Hepatocyte (in vitro differentiated cells): ENCODE measurements around the gene ASPSCR1. TPM values are rescaled to one million over a fixed set of nuclear protein-coding genes. Genes with fewer than 3 reads are reported as not detected.

Experiments used
- DNase-seq: peaks from one replicate; pipeline ENCODE4 v3.0.0-alpha.2; 2016; ENCODE audit warnings: low spot score
- H2AFZ ChIP-seq: fragments of 200-600 bp; sonication (generic); 2 replicates; pipeline ENCODE4 v1.6.0; 2016; ENCODE audit warnings: antibody characterized with exemption, mild to moderate bottlenecking
- H3K27ac ChIP-seq: fragments of 200-600 bp; sonication (generic); 2 replicates; pipeline ENCODE4 v1.5.1; 2016; ENCODE audit warnings: mild to moderate bottlenecking
- H3K27me3 ChIP-seq: fragments of 200-600 bp; sonication (generic); 2 replicates; pipeline ENCODE4 v1.6.1; 2016
- H3K36me3 ChIP-seq: fragments of 200-600 bp; sonication (generic); replicated peaks from 2 replicates; pipeline ENCODE4 v1.5.1; 2016; ENCODE audit warnings: low read depth; ENCODE audit not compliant: insufficient read depth
- H3K4me1 ChIP-seq: fragments of 200-600 bp; sonication (generic); 2 replicates; pipeline ENCODE4 v1.5.1; 2016; ENCODE audit warnings: mild to moderate bottlenecking, moderate library complexity; ENCODE audit not compliant: insufficient read depth
- H3K4me2 ChIP-seq: fragments of 200-600 bp; sonication (generic); 2 replicates; pipeline ENCODE4 v1.6.0; 2016
- H3K4me3 ChIP-seq: fragments of 200-600 bp; sonication (generic); 2 replicates; pipeline ENCODE4 v1.5.1; 2016; ENCODE audit warnings: mild to moderate bottlenecking
- H3K79me2 ChIP-seq: fragments of 200-600 bp; sonication (generic); 2 replicates; pipeline ENCODE4 v1.6.0; 2017; ENCODE audit warnings: mild to moderate bottlenecking
- H3K9me2 ChIP-seq: fragments of 200-600 bp; sonication (generic); replicated peaks from 2 replicates; pipeline ENCODE4 v1.6.0; 2017; ENCODE audit warnings: mild to moderate bottlenecking; ENCODE audit not compliant: insufficient read depth
- H3K9me3 ChIP-seq: fragments of 200-600 bp; sonication (generic); 2 replicates; pipeline ENCODE4 v1.5.1; 2016; ENCODE audit warnings: low read depth, mild to moderate bottlenecking
- H4K20me1 ChIP-seq: fragments of 200-600 bp; sonication (generic); 2 replicates; pipeline ENCODE4 v1.6.0; 2016; ENCODE audit warnings: mild to moderate bottlenecking; ENCODE audit not compliant: insufficient read depth, poor library complexity, severe bottlenecking
- EZH2 ChIP-seq: fragments of 200-600 bp; sonication (generic); IDR thresholded peaks from 2 replicates; pipeline ENCODE4 v1.6.1; 2016; ENCODE audit warnings: antibody characterized with exemption, mild to moderate bottlenecking, borderline replicate concordance
- EZH2phosphoT487 ChIP-seq: fragments of 200-600 bp; sonication (generic); IDR thresholded peaks from one replicate; pipeline ENCODE4 v1.6.1; 2018; ENCODE audit warnings: antibody characterized with exemption, mild to moderate bottlenecking, low read depth, moderate library complexity; ENCODE audit not compliant: unreplicated experiment, severe bottlenecking
- WGBS: methylation state at CpG from one replicate; pipeline ENCODE4 v1.1.6; 2016; ENCODE audit warnings: low lambda C conversion rate; ENCODE audit errors: missing lambda C conversion rate; 5-methylcytosine and 5-hydroxymethylcytosine counted together
- polyA plus RNA-seq: library from polyadenylated mRNA; unstranded; fragments of >200 nt; fragmentation: Nextera tagmentation; extraction: Ambion mirVana; gene quantifications from 2 replicates; pipeline ENCODE4 v1.2.1, GENCODE V29; 2016
- total RNA-seq: library from RNA; depleted of rRNA; stranded (reverse); fragments of >200 nt; gene quantifications from 2 replicates; pipeline ENCODE4 v1.2.3, GENCODE V29; 2014
- TF ChIP-seq, protein P1 (sequence below): fragments of 200-600 bp; sonication (generic); IDR thresholded peaks from 2 replicates; pipeline ENCODE4 v1.5.1; 2016; ENCODE audit warnings: antibody characterized with exemption, mild to moderate bottlenecking; ENCODE audit not compliant: poor library complexity

Gene ASPSCR1
- total and polyA plus RNA-seq, 2 experiments from 2014 or later, result 28.4 to 45.9 TPM

DNA sequence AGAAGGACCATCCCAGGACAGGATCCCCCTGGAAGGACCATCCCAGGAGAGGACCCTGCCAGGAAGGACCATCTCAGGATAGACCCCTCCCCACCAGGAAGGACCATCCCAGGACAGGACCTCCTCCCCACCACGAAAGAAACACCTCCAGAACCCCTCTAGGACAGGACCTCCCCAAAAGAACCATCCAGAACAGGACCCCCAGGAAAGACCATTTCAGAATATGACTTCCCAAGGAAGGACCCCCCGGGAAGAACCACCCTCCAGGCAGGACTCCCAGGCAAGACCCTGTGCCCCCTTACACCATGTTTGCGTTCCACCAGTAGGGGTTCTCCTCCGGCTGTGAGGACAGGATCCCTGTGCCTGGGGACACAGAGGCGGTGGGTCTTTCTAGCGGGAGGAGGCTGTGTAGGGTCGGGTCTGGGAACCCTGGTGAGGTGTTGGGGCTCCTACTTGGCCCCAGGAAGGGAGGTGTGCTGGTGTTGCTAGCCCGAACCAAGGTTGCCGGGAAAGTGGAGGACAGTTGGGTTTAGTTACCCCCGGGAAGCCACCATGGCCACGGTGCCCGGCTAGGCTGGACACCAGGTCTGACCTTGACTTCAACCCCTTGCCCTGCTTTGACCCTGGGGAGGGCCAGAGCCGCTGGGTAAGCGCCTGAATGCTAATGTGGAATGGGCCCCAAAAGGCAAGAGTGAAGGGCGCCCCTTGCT lies 18.6 kb upstream of the ASPSCR1 start:
- 87% methylated on average over 15 of the region's 15 CpGs for WGBS
- Histone ChIP-seq H3K4me1 (peaks cover 12% of the 10 kb centered on the region), H3K36me3 (no peaks in the 10 kb centered on the region), H4K20me1 (no peaks in the 10 kb centered on the region), H3K27ac (no peak overlapping the region), H3K79me2 (no peaks in the 10 kb centered on the region), H3K4me3 (no peak overlapping the region), H2AFZ (no peak overlapping the region), H3K4me2 (peak overlapping the region; percentile 90), H3K9me2 (no peaks in the 10 kb centered on the region), H3K27me3 (peaks cover 53% of the 10 kb centered on the region), H3K9me3 (no peaks in the 10 kb centered on the region)
- no peak for TF ChIP-seq EZH2
- TF ChIP-seq EZH2phosphoT487, result no peak
- TF ChIP-seq, protein P1, sequence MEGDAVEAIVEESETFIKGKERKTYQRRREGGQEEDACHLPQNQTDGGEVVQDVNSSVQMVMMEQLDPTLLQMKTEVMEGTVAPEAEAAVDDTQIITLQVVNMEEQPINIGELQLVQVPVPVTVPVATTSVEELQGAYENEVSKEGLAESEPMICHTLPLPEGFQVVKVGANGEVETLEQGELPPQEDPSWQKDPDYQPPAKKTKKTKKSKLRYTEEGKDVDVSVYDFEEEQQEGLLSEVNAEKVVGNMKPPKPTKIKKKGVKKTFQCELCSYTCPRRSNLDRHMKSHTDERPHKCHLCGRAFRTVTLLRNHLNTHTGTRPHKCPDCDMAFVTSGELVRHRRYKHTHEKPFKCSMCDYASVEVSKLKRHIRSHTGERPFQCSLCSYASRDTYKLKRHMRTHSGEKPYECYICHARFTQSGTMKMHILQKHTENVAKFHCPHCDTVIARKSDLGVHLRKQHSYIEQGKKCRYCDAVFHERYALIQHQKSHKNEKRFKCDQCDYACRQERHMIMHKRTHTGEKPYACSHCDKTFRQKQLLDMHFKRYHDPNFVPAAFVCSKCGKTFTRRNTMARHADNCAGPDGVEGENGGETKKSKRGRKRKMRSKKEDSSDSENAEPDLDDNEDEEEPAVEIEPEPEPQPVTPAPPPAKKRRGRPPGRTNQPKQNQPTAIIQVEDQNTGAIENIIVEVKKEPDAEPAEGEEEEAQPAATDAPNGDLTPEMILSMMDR, result no peak
- DNase-seq, result no peak

DNA sequence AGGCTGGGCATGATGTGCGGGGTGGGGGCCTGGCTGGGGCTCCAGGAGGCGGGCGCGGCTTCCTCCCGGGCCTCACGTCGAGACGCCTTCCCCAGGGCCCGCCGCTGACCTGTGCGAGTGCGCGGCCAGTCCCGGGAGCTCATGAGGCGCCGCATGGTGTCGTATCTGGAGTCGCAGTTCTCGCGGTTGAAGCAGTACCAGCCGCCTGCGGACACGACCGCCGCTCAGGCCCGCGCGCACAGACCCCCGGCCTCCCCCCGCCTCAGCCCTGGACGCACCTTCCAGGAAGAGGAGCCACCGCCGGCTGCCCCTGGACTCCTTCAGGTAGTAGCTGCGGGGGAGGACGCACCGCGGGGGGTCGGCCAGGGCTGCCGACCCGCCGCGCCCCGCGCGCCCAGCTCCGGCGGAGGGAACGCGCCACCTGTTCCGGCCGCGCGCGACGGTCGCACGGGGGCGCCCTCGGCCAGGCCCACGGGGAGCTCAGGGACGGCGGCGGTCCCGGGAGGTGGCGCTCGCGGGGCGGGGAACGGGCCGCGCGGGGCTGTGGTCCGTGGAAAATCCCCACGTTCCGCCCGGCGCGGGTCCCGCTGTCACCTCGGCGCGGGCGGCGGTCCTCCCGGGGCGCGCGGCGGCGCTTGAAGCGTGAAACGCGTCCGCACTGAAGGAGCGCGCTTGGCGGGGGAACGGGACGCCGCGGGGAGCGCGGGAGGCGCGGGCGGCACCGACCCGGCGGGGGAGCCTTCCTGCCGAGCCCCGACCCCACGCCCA lies 17.9 kb upstream of the ASPSCR1 start:
- Histone ChIP-seq H3K9me2 (no peaks in the 10 kb centered on the region), H3K4me3 (peak overlapping the region; percentile 39), H3K36me3 (no peaks in the 10 kb centered on the region), H4K20me1 (no peaks in the 10 kb centered on the region), H3K4me1 (peaks cover 12% of the 10 kb centered on the region), H3K79me2 (no peaks in the 10 kb centered on the region), H3K27me3 (peaks cover 60% of the 10 kb centered on the region), H3K27ac (no peak overlapping the region), H3K4me2 (peak overlapping the region; percentile 90), H2AFZ (peak overlapping the region; percentile 71), H3K9me3 (no peaks in the 10 kb centered on the region)
- peak; percentile 83 for DNase-seq
- WGBS, result 8% methylated on average over 49 of the region's 112 CpGs
- TF ChIP-seq EZH2, result no peak
- TF ChIP-seq, protein P1, result peak; percentile 72
- no peak for TF ChIP-seq EZH2phosphoT487

- no peaks in the 10 kb centered on the region for H4K20me1 ChIP-seq
- H3K4me2 ChIP-seq, result peak overlapping the region; percentile 90
- peak overlapping the region; percentile 52 for H2AFZ ChIP-seq
- DNase-seq, result no peak
- H3K27me3 ChIP-seq, result peaks cover 62% of the 10 kb centered on the region
- WGBS, result 1% methylated on average over 39 of the region's 98 CpGs
- H3K4me1 ChIP-seq, result peaks cover 12% of the 10 kb centered on the region
- TF ChIP-seq EZH2 (peak; percentile 100), EZH2phosphoT487 (peak; percentile 49)
- TF ChIP-seq, protein P1, result no peak
- no peaks in the 10 kb centered on the region for H3K79me2 ChIP-seq
- H3K4me3 ChIP-seq, result peak overlapping the region; percentile 39
- H3K9me2 ChIP-seq, result no peaks in the 10 kb centered on the region
- H3K9me3 ChIP-seq, result no peaks in the 10 kb centered on the region
- H3K36me3 ChIP-seq, result no peaks in the 10 kb centered on the region
- H3K27ac ChIP-seq, result no peak overlapping the region
Measured at GRCh38 chr17:81960130-81960958, 17.1 kb upstream of the ASPSCR1 start.
